NCI-H187 treated with DMSO at 0.1 percent for 48 hours (cell line): ENCODE measurements around the gene MN1.

Experiments used
- DNase-seq: peaks from one replicate; lab custom pipeline; 2025; lab: John Stamatoyannopoulos, UW

MN1 gene

DNA sequence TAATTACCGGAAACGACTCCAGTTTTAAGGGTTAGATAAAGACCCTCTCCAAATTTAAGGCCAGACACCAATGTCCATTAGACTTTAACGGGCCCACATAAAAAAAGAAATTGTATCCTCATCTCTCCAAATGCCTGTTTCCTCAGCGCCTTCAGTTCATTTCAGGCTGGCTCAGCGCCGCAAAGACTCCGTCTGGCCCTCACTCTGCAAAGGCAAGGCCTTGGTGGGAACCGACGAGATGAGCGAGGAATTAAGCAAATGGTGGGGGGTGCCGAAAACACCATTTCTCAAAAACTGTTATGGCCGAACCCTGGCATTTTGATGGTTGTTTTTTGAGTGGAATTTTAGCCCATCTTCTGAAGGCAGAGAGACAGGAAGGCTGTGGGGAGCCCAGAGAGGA is 15.7 kb downstream of the MN1 start:
- DNase-seq, result no peak

DNA sequence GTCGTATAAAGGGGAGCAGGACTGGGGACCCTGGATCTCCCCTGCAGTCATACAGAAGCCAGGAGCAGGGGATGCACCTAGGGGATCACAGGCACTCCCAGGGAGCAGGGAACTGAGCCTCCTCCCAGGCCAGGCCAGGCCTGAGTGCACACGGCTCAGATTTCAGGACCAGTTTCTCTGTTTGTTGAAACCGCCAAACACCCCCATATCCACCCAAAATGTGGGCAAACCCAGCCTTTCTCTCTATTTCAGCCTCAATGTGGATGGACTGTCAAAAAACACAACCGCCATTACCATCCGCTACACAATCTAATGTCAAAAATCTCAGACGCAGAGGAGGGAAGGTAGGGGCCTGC is 17.5 kb downstream of the MN1 start:
- DNase-seq, result no peak

DNA sequence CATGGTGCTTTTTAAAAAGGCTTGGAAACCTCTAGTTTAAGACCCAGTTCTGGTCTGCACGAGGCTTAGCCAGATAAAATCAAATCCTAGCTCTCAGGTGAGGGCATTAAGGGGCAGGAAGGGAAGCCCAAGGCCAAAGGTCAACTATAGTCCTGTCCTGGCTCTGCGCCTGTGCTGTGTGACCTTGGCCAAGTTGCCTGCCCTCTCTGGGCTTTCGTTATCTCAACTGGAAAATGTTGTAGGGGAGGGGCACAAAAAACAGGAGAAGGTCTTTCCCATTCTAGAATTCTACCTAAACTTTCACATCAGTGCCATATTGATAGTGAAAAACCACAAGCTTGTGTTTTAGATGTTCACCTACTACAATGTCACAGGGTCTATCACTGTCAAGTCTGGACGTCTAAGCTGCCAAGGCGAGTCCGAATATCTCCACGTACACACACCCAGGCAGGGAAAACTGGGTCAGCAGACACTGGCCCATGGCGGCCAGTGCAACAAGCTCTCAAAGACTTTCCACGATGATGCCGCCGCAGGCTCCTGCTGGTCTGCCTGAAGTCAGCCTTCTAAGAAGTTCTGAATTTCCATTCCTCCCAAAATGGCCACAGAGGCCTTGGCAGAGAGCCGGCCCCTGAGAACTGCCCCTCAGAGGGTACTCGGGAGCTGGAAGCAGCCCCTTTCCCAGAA is 18.0 kb downstream of the MN1 start:
- no peak for DNase-seq

DNA sequence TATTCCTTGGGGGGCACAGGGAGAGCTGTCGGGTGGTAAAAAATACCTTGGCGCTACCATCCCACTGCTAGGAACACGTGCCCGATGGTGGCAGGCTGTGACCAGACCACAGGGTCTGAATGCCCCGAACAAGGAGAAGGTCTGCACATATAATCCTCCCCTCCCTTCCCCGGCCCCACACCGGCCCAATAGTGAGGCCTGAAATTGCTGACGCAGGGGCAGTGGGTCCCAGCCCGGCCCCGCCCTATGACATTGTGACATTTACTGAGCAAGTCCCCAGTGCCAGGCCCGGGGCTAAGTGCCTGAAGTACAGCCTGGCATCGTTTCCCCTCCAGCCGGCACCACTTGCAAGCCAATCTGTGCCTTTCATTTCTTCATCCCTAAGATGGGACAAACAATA is 19.5 kb downstream of the MN1 start:
- no peak for DNase-seq

DNA sequence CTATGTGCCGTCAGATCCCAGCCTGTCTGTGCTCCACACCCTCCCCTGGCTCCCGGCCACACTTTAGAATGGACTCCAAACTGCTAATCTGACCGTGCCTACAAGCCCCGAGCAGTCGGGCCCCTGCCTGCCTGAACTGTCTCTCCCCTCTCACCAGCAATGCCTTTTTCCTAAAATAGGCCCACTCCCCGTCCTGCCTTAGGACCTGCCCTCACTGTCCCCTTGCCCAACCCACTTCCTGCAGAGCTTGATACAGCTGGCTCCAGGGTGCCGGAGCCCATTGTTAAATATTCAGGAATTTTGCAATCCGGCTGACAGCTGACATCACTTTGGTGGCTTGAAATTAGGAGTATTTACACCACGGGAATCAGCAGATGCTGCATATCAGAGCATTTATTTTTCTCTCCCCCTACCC is 21.4 kb downstream of the MN1 start:
- DNase-seq, result no peak

DNA sequence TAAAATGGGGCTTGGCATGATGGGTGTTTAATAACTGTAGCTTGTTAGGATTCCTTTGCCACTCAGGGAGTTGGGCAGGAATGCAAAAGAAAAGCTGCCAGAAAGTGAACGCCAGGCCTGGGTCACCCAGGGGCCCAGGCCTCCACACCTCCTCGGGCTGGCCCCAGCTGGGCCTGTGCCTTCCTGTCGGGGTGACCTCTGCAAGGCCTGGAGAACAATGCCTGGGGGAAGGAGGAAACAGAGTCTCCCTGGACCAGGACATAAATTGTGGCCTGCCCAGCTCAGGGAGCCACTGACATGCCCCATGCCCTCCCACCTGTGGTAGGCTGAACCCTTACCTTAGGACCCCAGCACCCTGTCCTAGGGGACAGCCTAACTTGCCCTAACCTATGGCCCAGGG is 21.9 kb downstream of the MN1 start:
- DNase-seq, result no peak

DNA sequence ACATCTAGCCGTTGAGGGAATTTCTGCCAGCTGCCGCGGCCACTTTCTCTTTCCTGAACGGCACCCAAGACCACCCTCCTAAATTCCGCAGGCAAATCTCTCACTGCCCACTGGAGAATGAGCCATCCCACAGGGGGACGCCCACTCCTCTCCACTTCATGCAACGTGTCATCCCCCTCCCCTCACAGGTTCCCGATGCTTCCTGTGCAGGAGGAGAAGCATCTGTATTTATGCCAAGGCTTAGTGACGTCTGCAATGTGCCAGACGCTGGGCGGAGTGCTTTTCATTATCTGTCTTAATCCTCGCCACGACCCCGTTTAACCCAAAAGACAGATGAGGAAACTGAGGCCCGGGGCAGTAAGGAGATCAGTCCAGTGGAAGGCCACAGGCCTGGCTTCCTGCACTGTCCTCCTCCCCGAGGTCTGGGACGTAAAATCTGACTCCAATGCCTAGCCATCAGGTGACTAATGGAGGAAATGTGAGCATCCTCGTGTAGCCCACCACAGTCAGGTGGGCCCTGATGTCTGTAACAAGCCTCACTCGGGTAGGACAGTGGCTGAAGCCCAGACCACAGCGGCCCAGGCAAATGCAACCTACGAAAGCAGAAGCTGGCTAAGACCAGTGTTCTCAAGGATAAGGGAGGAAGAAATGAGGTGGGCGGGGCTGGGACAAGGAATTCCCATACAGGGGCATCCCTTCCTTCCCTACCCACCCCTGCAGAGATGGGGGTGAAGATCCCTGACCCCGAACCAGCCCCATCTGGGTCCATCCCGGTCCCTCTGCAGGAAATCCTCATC is 23.1 kb downstream of the MN1 start:
- DNase-seq, result no peak

DNA sequence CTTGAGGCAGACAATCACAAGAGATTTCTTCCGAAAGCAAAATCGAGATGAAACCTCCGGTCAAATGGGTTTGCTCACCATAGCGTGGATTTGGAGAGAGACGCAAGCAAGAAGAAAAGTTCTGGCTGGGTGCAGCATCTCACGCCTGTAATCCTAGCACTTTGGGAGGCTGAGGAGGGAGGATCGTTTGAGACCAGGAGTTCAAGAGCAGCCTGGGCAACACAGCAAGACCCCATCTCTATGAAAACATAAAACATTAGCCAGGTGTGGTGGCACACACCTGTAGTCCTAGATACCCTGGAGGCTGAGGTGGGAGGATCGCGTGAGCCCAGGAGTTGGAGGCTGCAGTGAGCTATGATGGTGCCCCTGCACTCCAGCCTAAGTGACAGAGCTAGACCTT is 24.4 kb downstream of the MN1 start:
- DNase-seq, result no peak

DNA sequence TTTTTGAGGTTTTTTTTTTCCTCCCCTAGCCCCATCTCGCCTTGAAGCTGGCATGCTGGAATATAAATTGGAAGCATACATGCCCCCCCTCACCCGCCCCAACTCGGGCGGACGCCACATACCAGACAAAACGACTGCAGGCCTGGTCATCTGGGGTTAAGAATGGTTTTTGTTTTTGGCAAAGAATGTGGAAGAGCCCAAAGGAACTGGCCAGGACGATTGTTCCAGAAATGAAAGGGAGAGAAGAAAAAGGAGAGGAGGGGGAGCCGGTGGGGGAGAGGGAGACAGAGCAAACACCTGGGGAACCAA is 25.0 kb downstream of the MN1 start:
- no peak for DNase-seq

DNA sequence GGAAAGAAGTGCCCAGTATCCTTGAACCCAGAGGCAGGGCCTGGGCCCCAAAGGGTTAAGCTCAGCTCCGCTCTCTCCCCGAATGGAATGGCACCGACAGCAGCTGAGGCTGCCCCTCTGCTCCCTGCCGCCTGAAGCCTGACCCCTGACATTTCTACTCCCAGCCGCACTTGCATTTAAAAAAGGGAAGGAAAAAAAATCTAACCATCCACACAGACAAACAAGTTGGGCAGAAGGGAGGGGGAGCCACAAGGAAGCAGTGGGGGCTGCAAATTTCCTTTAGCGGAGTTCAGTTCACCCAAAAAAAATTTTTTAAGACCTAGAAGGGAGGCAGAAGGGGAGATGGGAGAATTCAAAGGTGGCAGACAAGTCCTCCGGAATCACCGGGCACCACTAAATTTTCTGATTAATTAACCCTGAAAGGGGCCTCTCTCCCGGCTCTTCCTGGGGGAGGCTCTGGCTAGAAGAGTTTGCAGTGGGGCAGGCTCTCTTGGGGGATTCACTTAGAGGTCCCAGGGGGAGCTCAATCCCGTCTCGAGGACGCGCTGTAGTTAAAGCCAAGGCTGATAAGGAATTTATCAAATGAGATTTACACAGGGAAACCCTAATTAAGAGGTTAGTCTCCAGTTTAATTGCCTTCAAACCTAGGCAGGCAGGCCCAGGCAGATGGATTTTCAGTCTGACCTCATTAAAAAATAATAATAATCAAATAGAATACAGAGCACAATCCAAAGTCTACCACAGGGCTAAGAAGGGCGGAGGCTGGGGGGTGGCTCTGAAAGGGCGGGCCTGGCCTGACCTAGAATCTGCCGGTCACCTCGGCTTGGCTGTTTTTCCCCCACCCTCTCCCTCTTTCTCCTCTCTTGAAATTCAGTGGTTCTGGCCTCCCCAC is 25.6 kb downstream of the MN1 start:
- DNase-seq, result no peak

DNA sequence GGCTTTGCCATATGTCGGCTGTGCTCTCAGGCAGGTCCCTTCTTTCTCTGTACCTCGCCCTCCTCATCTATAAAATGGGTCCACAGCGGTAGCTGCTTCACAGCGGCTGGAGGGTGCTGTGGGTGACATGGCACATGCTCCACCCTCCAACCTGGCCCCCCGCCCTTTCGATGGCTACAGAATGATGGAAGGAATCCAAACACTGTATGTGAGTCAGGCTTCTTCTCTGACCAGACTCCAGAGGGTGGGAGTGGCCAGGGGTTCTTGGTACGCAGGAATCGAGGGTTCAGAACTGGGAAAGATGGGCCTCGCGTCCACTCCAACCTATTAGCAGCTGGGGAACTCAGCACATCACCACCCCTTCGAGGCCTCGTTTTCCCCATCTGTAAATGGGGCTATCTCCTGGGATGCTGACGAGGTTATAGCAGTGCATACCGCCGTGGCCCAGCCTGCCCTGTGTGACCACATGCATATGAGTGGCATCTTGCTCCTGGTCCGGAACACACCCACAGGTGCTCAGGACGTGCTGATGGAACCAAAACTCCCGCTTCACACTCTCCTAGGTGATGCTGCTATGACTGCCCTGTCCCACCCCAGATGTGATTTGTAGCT is 26.4 kb downstream of the MN1 start:
- no peak for DNase-seq

DNA sequence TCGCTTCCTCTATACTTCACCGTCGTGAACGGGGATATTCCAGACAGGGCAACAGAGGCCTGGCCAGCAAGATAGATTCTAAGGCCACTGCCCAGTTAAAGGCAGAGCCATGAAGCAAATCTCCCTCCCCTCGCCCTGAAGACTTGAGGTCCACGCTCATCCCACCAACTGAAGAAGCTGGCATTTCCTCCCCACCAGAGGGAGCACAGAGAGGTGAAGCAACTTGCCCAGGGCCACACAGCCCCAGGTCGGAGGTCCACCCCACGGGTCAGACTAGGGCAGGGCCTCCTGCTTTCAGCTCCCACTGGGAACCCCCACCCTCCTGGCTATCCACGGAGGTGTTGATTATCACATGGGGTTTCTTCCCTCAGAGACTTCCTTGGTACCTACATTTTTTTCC is 27.4 kb downstream of the MN1 start:
- no peak for DNase-seq

DNA sequence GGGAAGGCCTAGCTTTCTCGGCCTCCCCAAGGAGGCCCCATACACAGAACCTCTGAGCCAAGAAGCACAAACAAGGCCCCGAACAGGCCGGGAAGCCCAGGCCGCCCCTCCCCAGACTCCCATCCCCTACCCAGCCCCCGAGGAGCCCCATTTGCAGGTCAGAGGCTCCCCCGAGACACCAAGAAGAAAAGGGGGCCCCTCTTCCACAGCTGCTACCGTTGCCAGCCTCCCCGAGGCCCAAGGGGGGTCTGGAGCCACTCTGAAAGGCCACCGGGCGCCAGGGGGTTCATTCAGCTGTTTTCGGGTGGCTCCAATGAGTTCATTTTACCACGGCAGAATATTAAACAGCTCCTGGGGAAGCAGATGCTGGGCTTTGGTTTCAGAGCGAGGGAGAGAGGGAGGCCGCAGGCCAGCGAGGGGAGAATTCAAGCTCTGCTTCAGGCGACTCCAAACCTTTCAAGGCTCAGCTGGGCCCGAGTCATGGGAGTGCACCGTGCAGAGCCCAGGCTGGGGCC is 28.5 kb downstream of the MN1 start:
- no peak for DNase-seq

DNA sequence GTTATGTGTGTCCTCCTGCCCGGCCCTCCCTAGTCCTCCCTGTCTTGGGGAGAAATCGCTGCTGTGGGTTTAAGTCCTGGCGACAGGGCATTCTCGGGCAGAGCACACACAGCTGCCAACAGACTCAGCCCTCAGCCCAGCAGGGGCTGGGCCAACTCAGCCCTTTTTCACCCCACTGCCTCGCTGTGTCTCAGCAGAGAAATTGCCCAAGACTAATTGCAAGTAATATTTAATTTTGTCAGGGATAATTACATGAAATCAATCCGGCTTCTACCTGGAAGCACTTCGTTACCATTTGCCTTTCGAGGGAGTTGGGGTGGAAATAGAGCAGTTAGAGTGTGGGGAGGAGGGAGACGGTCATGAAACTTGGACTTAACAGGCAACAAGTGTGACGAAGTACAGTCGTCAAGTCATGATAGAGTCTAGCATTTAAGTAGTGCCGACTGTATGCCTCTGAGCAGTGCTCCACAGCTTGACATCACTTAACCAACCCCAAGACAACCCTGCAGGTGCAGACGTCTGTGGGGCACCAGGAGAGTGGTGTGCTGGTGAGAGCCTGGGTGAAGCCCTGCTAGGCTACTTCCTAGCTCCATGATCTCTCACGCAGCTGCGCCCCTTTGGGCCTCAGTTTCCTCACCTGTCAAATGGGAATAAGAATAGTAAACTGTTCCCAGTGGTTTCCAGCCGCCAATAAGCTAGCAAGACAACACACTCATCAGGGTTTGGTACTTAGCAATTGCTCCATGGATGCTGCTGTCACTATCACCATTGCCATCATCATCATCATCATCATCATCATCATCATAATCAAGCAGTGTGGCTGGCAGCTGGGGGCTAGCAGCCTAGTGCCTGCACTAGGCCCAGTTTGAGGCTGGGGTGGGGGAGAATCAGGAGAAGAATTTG is 29.2 kb downstream of the MN1 start:
- no peak for DNase-seq

DNA sequence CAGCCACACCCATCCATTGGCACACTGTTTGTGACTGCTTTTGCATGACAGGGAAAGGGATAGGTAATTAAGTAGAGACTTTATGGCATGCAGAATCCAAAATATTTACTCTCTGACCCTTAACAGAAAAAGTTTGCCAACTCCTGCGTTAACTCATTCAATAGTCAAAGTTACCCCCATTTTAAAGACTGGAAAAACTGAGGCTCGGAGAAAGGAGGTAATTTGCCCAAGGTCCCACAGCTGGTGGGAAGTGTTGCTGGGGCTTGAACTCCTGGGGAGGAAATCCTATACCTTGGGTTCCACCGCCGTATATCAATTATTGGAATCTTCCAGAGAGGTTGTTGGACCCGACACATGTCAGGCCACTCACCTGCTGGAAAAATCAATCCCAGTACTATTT is 29.9 kb downstream of the MN1 start:
- DNase-seq, result no peak

DNA sequence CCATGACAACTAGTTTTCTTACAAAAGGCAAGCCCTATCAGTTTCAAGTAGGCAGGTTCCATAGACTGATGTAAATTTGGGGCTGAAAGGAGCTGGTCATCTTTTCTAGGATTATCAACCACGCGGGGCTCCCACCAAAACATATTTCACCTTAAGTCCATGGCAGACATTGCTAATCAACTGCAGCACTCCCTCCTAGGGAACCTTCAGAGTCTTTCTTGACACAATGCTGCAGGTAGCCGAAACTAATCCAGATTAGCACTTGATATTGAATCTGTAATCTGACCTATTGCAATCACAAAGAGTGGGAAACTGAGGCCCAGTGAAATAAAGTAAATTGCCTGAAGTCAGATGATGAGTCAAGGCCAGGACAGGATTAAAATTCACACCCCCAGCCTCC is 32.5 kb downstream of the MN1 start:
- no peak for DNase-seq

DNA sequence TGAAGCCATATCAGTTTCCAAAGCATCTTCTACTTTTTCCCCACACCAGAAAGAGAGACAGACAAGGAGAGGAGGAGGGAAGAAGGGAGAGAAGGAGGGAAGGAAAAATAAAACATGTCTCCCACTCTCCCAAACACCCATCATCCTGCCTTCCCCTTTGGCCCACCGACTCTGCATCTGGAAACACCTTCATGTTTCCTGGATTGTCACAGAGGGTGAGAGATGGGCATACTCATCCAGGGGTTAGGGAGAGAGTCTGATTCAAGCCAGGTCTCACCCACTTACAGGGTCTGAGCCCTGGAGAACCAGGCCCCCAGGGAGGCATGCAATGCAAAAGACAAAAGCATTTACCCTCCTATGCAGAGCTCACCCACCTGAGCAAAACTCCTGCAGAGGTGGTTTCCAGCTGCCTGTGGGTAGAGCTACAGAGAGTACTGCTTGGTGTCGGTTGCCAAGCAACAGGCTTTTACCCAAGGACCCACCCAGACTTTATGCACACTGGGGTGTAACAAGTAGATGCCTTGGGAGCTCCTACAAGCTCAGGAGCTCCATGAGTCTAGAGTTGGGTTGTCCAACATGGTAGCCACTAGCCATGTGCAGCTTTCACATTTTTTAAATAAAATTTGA is 33.4 kb downstream of the MN1 start:
- DNase-seq, result no peak

DNA sequence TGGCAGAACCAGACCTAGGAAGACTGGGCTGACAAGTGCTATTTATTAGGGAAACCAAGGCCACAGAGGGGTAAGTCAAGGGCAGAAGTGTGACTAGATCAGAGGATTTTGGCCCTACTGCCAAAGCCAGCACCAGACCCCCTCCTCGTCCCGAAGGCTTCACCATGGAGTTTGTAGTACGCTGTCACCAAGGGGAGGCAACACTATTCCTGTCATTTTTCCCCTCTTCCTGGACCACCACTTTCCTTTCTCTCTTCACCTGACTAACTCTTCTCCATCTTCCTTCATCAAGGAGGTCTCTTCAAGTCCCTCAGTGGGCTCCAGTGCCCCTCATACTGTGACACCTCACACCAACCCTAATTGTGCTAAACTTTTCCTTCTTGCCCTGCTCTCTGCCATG is 34.9 kb downstream of the MN1 start:
- DNase-seq, result no peak

DNA sequence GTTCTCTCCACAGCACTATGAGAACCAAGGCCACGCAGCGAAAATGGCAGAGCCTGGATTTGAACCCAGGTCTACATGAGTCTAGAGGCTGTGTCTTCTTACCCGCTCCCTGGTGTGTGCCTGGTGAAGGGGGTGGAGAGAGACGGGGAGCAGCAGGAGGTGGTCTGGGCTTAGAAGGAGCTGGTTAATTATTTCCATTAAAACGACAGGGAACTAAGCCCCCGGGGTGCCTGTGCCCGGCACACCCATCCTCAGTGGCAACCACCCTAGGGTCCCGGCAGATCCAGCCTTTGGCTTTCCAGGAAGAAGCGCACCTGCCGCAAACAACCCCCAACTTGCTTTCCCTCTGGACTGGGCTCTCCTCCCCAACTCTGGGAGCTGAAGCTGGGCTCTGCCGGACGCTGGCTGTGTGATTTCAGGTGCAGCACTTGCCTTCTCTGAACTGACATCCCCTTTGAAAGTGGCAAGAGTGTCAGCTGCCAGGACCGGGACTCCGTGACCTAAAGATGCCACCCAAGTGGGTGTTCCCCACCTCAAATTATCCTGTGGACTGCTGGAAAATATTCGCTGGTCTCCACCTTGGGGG is 35.8 kb downstream of the MN1 start:
- DNase-seq, result no peak

DNA sequence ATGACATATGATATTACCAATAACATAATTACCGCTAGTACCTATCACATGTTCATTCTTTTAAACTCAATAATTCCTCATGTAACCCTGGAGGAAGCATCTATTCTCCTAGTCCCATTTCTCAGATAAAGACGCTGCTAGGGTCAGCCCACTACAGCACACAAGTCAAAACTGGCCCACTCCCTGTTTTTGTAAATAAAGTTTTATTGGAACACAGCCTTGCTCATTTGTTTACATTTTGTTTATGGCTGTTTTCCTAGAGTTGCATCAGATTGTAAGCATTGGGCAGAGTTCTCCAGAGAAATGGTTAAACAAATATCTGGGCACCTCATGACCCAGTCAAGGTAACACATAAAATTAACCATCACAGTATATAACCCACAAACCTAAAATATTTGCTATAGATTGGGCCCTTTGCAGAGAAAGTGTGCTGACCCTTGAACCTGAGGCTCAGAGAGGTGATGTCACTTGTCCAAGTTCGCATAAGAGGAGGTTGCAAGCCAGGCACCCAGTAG is 36.8 kb downstream of the MN1 start:
- no peak for DNase-seq
